Hair follicle dermal papilla cell (primary cell): ENCODE measurements around the gene POLR1E. TPM values are rescaled to one million over a fixed set of nuclear protein-coding genes. Genes with fewer than 3 reads are reported as not detected.

ENCODE experiments used
- total RNA-seq: library from RNA; depleted of rRNA; stranded (reverse); fragments of >200 nt; gene quantifications from 2 replicates; pipeline ENCODE4 v1.2.3, GENCODE V29; 2012

Gene POLR1E, protein sequence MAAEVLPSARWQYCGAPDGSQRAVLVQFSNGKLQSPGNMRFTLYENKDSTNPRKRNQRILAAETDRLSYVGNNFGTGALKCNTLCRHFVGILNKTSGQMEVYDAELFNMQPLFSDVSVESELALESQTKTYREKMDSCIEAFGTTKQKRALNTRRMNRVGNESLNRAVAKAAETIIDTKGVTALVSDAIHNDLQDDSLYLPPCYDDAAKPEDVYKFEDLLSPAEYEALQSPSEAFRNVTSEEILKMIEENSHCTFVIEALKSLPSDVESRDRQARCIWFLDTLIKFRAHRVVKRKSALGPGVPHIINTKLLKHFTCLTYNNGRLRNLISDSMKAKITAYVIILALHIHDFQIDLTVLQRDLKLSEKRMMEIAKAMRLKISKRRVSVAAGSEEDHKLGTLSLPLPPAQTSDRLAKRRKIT
- 26.8 and 28.2 TPM in 2 replicates for total RNA-seq

GRCh38 chr9:37485389-37486255, at the start of gene POLR1E:
TSS of gene POLR1E (plus strand) at chr9:37485948. CDS start at chr9:37486048, 100 bp downstream.

GRCh38 chr9:37465249-37466036, 20.3 kb upstream of the POLR1E start, which contains the start of gene ZBTB5:
TSS of gene ZBTB5 (minus strand) at chr9:37465450. CDS start at chr9:37442551, 22,899 bp downstream.

Other genes with a start within 250 kb of the POLR1E start
- gene GRHPR, start 63.3 kb upstream of the POLR1E start, total RNA-seq: 151 and 195 TPM in 2 replicates
- 12.3 and 16.7 TPM in 2 replicates for gene ZBTB5, start 20.5 kb upstream of the POLR1E start, total RNA-seq
- gene FBXO10, start 90.4 kb downstream of the POLR1E start, total RNA-seq: 22.2 and 23.2 TPM in 2 replicates
- gene TOMM5, start 106.6 kb downstream of the POLR1E start, total RNA-seq: 40.2 and 46.2 TPM in 2 replicates
- gene FRMPD1, start 165.0 kb downstream of the POLR1E start, total RNA-seq: not detected in 2 replicates